ENCODE measurements around the gene HDAC4. TPM values are rescaled to one million over a fixed set of nuclear protein-coding genes. Genes with fewer than 3 reads are reported as not detected.

HDAC4 gene
- polyA plus RNA-seq, 1 experiment = 4.4 TPM

DNA sequence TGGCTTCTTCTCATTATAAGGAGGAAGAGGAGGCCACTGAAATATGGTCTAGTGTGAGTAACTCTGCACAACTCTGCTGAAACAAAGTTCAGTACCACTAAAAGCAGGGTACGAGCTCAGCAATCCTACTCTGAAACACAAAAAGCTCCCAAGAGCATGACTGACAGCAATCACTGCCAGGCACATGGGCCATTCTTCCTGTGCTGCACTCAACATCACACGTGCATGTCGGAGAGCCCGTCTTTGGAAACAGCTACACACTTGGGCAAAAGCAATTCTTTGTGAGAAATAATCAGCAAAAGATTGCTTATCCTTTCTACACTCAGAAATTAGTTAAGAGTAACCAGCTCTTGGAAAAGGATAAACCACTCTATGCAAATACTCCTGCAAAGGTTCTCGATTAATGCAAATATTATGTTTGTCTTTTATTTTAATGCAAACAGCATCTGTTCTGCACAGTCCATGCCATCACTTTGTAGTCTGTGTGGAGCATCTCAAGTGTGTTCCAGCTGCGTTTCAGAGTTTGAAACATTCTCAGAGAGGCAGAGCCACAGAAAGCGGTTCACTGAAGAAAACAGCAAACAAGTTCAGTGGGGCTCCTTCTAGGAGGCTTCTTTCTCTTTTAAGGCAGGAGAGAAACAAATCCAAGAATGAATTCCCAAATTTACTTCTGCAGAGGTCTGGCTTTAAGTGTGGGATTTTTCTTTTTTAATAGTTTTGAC lies 145.0 kb downstream of the HDAC4 start:
- no peak for DNase-seq (ENCODE audit: low read depth)
- Histone ChIP-seq H3K4me3 (ENCODE audit: low read depth, low read length) (no peak overlapping the region), H3K27me3 (ENCODE audit: control insufficient read depth, insufficient read depth, low read length) (no peaks in the 10 kb centered on the region), H3K36me3 (ENCODE audit: control insufficient read depth, insufficient read depth, low read length) (no peaks in the 10 kb centered on the region)
- TF ChIP-seq, protein P1, sequence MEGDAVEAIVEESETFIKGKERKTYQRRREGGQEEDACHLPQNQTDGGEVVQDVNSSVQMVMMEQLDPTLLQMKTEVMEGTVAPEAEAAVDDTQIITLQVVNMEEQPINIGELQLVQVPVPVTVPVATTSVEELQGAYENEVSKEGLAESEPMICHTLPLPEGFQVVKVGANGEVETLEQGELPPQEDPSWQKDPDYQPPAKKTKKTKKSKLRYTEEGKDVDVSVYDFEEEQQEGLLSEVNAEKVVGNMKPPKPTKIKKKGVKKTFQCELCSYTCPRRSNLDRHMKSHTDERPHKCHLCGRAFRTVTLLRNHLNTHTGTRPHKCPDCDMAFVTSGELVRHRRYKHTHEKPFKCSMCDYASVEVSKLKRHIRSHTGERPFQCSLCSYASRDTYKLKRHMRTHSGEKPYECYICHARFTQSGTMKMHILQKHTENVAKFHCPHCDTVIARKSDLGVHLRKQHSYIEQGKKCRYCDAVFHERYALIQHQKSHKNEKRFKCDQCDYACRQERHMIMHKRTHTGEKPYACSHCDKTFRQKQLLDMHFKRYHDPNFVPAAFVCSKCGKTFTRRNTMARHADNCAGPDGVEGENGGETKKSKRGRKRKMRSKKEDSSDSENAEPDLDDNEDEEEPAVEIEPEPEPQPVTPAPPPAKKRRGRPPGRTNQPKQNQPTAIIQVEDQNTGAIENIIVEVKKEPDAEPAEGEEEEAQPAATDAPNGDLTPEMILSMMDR (IDR thresholded peaks at IDR 0.05; ENCODE audit: insufficient read depth, low read depth, low read length) = no peak
- ChIA-PET POLR2A (interaction anchor here (0.6 kb wide), 1 partner anchor 273 kb away, joined by 3 read pairs; no protein-coding TSS in a partner anchor), CTCF (interaction anchor here (0.6 to 1.1 kb wide), 4 partner anchors 15 to 560 kb away, joined by 3 to 5 read pairs (median 4); no protein-coding TSS in a partner anchor)

DNA sequence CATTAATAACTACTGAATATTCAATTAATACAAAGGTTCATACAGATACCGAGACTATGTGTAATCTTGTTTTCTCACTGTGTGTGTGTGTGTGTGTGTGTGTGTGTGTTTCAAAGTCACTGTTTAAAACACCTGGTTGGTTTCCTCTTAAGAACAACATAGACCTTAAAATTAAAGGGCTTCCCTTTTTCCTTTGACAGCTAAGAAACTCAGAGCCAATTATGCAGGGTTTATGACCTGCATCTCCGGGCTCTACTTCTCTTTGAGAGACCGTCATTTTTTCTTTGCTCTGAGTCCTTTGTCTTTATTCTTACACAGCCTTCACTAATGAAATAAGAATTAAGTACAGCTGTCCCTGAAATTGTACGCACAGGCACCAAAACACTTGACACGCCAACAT lies 145.6 kb downstream of the HDAC4 start:
- H3K27me3 ChIP-seq (ENCODE audit: control insufficient read depth, insufficient read depth, low read length) = no peaks in the 10 kb centered on the region
- CTCF ChIA-PET = interaction anchor here (0.6 to 1.1 kb wide), 4 partner anchors 15 to 559 kb away, joined by 3 to 5 read pairs (median 4); no protein-coding TSS in a partner anchor

DNA sequence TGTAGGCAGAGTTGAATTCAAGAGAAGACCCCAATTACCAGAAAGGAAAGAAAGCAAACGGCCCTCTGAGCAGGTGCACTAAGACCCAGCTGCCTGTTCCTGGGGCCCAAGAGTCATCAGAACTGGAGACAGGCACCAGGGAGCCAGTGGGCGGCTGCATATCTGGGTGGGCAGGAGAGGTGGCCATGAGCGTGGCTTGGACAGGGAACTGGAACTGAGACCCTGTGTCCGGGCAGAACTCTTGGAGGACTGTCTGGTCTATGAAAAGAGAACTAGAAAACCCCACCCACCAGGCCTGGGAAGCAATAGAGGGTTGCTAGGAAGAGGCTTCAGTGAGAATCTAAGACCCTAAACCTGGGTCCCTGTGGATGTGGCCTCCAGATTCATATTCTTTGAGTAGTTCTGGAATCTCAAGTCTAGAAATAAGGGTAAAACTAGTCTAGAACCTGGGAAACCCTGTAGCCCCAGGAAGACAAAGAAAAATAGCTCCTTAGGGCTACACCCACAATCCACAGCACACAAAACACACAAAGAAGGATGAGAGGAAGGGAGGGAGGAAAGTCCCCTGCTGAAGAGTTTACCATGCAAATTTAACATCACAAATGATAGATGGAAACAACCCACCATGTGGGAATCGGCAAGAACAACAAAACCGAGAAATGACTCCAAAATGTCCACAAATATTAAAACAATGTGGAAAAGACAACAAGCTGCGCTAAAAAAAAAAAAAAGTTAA lies 147.0 kb downstream of the HDAC4 start:
- ChIA-PET CTCF (interaction anchor here (0.5 to 0.7 kb wide), 2 partner anchors 20 to 614 kb away, joined by 3 read pairs; no protein-coding TSS in a partner anchor), POLR2A (no interaction called here)
- Histone ChIP-seq H3K27me3 (ENCODE audit: control insufficient read depth, insufficient read depth, low read length) (no peaks in the 10 kb centered on the region), H3K36me3 (ENCODE audit: control insufficient read depth, insufficient read depth, low read length) (no peaks in the 10 kb centered on the region), H3K4me3 (ENCODE audit: low read depth, low read length) (no peak overlapping the region)
- TF ChIP-seq, protein P1 (IDR thresholded peaks at IDR 0.05; ENCODE audit: insufficient read depth, low read depth, low read length) = no peak
- no peak for DNase-seq (ENCODE audit: low read depth)

More for the DNA sequence above, 145.6 kb downstream of the HDAC4 start:
- Histone ChIP-seq H3K36me3 (ENCODE audit: control insufficient read depth, insufficient read depth, low read length) (no peaks in the 10 kb centered on the region), H3K4me3 (ENCODE audit: low read depth, low read length) (no peak overlapping the region)
- TF ChIP-seq, protein P1 (IDR thresholded peaks at IDR 0.05; ENCODE audit: insufficient read depth, low read depth, low read length) = no peak
- no peak for DNase-seq (ENCODE audit: low read depth)
- POLR2A ChIA-PET = interaction anchor here (0.6 kb wide), 1 partner anchor 272 kb away, joined by 3 read pairs; no protein-coding TSS in a partner anchor

DNA sequence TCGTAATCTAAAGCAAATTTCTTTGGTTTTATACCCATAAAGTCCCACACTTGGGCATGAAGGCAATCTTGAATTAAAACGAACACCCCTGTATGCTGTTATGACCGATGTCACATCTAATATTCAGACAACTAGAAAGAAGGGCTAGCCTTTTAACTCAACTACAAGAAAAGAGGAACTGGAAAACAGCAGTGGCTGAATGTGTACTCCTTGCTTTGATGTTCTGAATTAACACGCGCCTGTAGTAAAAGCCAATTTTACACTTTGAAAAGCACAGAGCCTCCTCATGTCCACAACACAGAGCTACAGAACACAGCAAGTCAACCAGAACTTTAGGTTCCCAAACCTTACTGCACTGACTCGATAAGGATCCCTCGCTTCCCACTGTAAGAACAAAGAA lies 147.6 kb downstream of the HDAC4 start:
- no peak for DNase-seq (ENCODE audit: low read depth)
- H3K36me3 ChIP-seq (ENCODE audit: control insufficient read depth, insufficient read depth, low read length) = no peaks in the 10 kb centered on the region
- no peaks in the 10 kb centered on the region for H3K27me3 ChIP-seq (ENCODE audit: control insufficient read depth, insufficient read depth, low read length)
- ChIA-PET POLR2A (no interaction called here), CTCF (interaction anchor here (0.5 to 0.7 kb wide), 2 partner anchors 21 to 614 kb away, joined by 3 read pairs; no protein-coding TSS in a partner anchor)
- H3K4me3 ChIP-seq (ENCODE audit: low read depth, low read length) = no peak overlapping the region
- TF ChIP-seq, protein P1 (IDR thresholded peaks at IDR 0.05; ENCODE audit: insufficient read depth, low read depth, low read length) = no peak

DNA sequence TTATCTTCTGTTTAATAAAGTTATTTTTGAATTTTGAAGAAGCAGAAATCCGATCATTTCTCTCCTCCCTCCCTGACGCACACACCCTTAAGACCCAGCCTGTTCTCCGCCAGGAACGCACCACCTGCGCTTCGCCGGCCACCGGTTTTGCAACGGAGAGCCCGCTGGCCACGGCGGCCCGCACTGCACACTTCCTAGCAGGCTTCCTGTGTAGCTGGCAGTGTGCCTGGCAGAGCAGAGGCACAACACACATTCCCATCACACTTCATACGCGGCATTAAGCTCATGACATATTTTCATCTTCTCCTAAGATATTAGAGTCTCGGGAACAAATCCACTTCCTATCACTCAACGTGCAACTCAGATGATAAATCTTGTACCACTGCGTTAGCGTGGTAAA lies 148.0 kb downstream of the HDAC4 start:
- Histone ChIP-seq H3K27me3 (ENCODE audit: control insufficient read depth, insufficient read depth, low read length) (no peaks in the 10 kb centered on the region), H3K36me3 (ENCODE audit: control insufficient read depth, insufficient read depth, low read length) (no peaks in the 10 kb centered on the region), H3K4me3 (ENCODE audit: low read depth, low read length) (no peak overlapping the region)
- DNase-seq (ENCODE audit: low read depth) = no peak
- CTCF ChIA-PET = no interaction called here
- POLR2A ChIA-PET = no interaction called here
- TF ChIP-seq, protein P1 (IDR thresholded peaks at IDR 0.05; ENCODE audit: insufficient read depth, low read depth, low read length) = no peak
